Hepatocyte (in vitro differentiated cells): Measurements from ENCODE around the gene MAGI1.

Source experiments
- EZH2 ChIP-seq: fragments of 200-600 bp; sonication (generic); IDR thresholded peaks from 2 replicates; pipeline ENCODE4 v1.6.1; 2016; ENCODE audit warnings: antibody characterized with exemption, mild to moderate bottlenecking, borderline replicate concordance
- TF ChIP-seq, protein P1 (sequence below): fragments of 200-600 bp; sonication (generic); IDR thresholded peaks from 2 replicates; pipeline ENCODE4 v1.5.1; 2016; ENCODE audit warnings: antibody characterized with exemption, mild to moderate bottlenecking; ENCODE audit not compliant: poor library complexity

GRCh38 chr3:65492249-65492648 is 546.5 kb downstream of the MAGI1 start:
- TF ChIP-seq EZH2, result no peak
- TF ChIP-seq, protein P1, sequence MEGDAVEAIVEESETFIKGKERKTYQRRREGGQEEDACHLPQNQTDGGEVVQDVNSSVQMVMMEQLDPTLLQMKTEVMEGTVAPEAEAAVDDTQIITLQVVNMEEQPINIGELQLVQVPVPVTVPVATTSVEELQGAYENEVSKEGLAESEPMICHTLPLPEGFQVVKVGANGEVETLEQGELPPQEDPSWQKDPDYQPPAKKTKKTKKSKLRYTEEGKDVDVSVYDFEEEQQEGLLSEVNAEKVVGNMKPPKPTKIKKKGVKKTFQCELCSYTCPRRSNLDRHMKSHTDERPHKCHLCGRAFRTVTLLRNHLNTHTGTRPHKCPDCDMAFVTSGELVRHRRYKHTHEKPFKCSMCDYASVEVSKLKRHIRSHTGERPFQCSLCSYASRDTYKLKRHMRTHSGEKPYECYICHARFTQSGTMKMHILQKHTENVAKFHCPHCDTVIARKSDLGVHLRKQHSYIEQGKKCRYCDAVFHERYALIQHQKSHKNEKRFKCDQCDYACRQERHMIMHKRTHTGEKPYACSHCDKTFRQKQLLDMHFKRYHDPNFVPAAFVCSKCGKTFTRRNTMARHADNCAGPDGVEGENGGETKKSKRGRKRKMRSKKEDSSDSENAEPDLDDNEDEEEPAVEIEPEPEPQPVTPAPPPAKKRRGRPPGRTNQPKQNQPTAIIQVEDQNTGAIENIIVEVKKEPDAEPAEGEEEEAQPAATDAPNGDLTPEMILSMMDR, result no peak
